ENCODE data around the gene CTNNBIP1. TPM values are rescaled to one million over a fixed set of nuclear protein-coding genes. Genes with fewer than 3 reads are reported as not detected.

The CTNNBIP1 gene, protein sequence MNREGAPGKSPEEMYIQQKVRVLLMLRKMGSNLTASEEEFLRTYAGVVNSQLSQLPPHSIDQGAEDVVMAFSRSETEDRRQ
- polyA plus RNA-seq (2013) = 25.8 and 28.5 TPM in 2 replicates

DNA sequence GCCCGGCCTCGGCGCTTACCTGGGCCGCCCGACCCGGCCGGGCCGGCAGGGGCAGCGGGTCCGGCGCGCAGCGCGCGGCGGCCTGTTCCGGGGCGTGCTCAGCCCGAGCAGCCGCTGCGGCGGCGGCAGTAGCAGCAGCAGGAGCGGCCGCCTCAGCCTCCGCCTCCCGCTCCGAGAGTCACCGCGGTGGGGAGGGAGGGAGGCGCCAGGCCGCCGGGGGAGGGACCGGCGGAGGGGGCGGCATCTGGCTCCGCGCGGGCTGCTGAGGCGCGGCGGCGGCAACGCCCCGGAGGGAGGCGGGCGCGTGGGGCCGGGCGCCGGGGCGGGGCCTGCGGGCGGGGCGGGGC lies at the start of gene CTNNBIP1:
Gene CTNNBIP1, minus strand, starts transcription at position 194 of the 347 bp plus-strand sequence. CDS start 38,205 bp downstream, outside the sequence.
- peak within 1 kb of the TSS; percentile 84 for H3K4me3 ChIP-seq (ENCODE audit: low read depth, low read length)
- peak within 1 kb of the TSS; percentile 67 for H2BK120ac ChIP-seq (ENCODE audit: insufficient read depth, low read length, poor library complexity)
- no CpG with 5 or more reads among the region's 55 CpGs for WGBS (ENCODE audit: extremely low coverage, insufficient coverage, insufficient read length)
- H3K14ac ChIP-seq (ENCODE audit: low read length) = peak within 1 kb of the TSS; percentile 82
- H2BK5ac ChIP-seq (ENCODE audit: low read depth, low read length, poor library complexity) = peak within 1 kb of the TSS; percentile 89
- peak within 1 kb of the TSS; percentile 100 for H3K4me2 ChIP-seq (ENCODE audit: low read length)
- peak within 1 kb of the TSS; percentile 75 for H3K4ac ChIP-seq (ENCODE audit: low read depth, low read length)
- H3K27ac ChIP-seq (ENCODE audit: low read depth, low read length) = peak within 1 kb of the TSS; percentile 85
- H3K27me3 ChIP-seq (ENCODE audit: insufficient read depth, low read length) = no peaks in the 10 kb centered on the region
- peak within 1 kb of the TSS; percentile 81 for H4K91ac ChIP-seq (ENCODE audit: low read depth, low read length)
- DNase-seq = no peak
- H3K36me3 ChIP-seq (ENCODE audit: control insufficient read depth in 1 of 2, insufficient read depth in 2 of 2, low read length in 2 of 2) = no peaks in the 10 kb centered on the region
- no peak within 1 kb of the TSS for H2BK12ac ChIP-seq (ENCODE audit: low read length)
- peak within 1 kb of the TSS; percentile 92 for H3K9ac ChIP-seq (ENCODE audit: low read length)
- no peaks in the 10 kb centered on the region for H3K9me3 ChIP-seq (ENCODE audit: insufficient read depth, low read depth, low read length)
- peak within 1 kb of the TSS; percentile 70 for H3K18ac ChIP-seq (ENCODE audit: low read length)
- H2AFZ ChIP-seq (ENCODE audit: insufficient read depth, low read length, poor library complexity) = peak within 1 kb of the TSS; percentile 98
- H3K23ac ChIP-seq (ENCODE audit: low read length) = no peak within 1 kb of the TSS
- peaks cover 3% of the 10 kb centered on the region for H3K79me2 ChIP-seq (ENCODE audit: control insufficient read depth, insufficient read depth, low read length, poor library complexity)
- H3K79me1 ChIP-seq (ENCODE audit: low read length) = peaks cover 7% of the 10 kb centered on the region
- peak within 1 kb of the TSS; percentile 82 for H4K8ac ChIP-seq (ENCODE audit: low read depth, low read length)
- H4K12ac ChIP-seq (ENCODE audit: low read depth, low read length) = peak within 1 kb of the TSS; percentile 80
- H3K4me1 ChIP-seq (ENCODE audit: control insufficient read depth in 1 of 2, insufficient read depth in 2 of 2, low read length in 2 of 2) = peaks cover 4 to 5% of the 10 kb centered on the region in 2 experiments
- H2AK5ac ChIP-seq (ENCODE audit: low read length) = no peak within 1 kb of the TSS

DNA sequence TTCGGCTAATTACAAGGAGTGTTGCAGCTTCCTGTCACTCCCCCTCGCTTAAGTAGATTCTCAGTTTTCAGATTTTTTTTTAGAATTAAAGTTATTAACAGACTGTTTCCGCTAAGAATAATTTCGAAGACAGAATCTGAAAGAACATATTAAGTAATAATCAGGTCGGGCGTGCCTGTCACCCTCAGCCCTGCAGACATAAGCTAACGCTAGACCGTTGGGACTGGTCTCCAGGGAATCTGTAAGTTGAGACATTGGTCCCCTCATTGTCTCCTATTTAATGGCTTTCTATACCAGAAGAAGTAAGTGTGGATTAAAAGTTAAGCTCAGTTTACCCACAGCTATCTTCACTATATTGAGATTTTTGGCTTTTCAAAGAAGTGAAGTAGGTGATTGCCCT lies 47.7 kb upstream of the CTNNBIP1 start:
- Histone ChIP-seq H3K4me2 (ENCODE audit: low read length) (no peak overlapping the region), H4K91ac (ENCODE audit: low read depth, low read length) (no peak overlapping the region), H2BK120ac (ENCODE audit: insufficient read depth, low read length, poor library complexity) (no peak overlapping the region), H3K79me1 (ENCODE audit: low read length) (no peaks in the 10 kb centered on the region), H3K9ac (ENCODE audit: low read length) (no peak overlapping the region), H2AK5ac (ENCODE audit: low read length) (no peak overlapping the region), H3K36me3 (ENCODE audit: control insufficient read depth in 1 of 2, insufficient read depth in 2 of 2, low read length in 2 of 2) (no peaks in the 10 kb centered on the region), H3K9me3 (ENCODE audit: insufficient read depth, low read depth, low read length) (no peaks in the 10 kb centered on the region), H3K4me1 (ENCODE audit: control insufficient read depth in 1 of 2, insufficient read depth in 2 of 2, low read length in 2 of 2) (no peaks in the 10 kb centered on the region), H3K14ac (ENCODE audit: low read length) (no peak overlapping the region), H3K27ac (ENCODE audit: low read depth, low read length) (no peak overlapping the region), H2AFZ (ENCODE audit: insufficient read depth, low read length, poor library complexity) (no peak overlapping the region), H3K18ac (ENCODE audit: low read length) (no peak overlapping the region), H3K79me2 (ENCODE audit: control insufficient read depth, insufficient read depth, low read length, poor library complexity) (no peaks in the 10 kb centered on the region), H2BK5ac (ENCODE audit: low read depth, low read length, poor library complexity) (no peak overlapping the region), H3K23ac (ENCODE audit: low read length) (no peak overlapping the region), H4K8ac (ENCODE audit: low read depth, low read length) (no peak overlapping the region), H3K4ac (ENCODE audit: low read depth, low read length) (no peak overlapping the region), H3K27me3 (ENCODE audit: insufficient read depth, low read length) (no peaks in the 10 kb centered on the region), H3K4me3 (ENCODE audit: low read depth, low read length) (no peak overlapping the region), H2BK12ac (ENCODE audit: low read length) (no peak overlapping the region), H4K12ac (ENCODE audit: low read depth, low read length) (no peak overlapping the region)
- no CpG with 5 or more reads among the region's 8 CpGs for WGBS (ENCODE audit: extremely low coverage, insufficient coverage, insufficient read length)
- DNase-seq = no peak

DNA sequence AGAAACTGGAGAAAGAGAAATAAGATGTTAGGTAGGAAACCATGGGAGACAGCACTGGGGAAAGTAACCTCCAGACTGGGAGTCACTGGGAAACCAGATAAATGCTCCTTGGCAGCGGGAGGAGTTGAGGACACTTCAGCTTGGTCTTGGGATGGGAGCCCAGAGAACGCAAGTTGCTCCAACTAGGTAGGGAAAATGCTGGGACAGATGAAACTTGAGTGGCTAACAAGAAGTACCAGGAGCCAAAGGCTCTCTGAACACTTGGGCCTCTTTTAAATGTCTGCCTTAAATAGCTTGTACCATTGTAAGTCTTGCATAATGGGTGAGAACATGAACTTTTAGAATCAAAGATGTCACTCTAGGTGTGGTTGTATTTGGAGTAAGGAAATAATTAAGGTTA lies 36.2 kb upstream of the CTNNBIP1 start:
- no peak overlapping the region for H2BK120ac ChIP-seq (ENCODE audit: insufficient read depth, low read length, poor library complexity)
- no peak overlapping the region for H3K23ac ChIP-seq (ENCODE audit: low read length)
- H3K9me3 ChIP-seq (ENCODE audit: insufficient read depth, low read depth, low read length) = no peaks in the 10 kb centered on the region
- no peak overlapping the region for H2AFZ ChIP-seq (ENCODE audit: insufficient read depth, low read length, poor library complexity)
- no peak overlapping the region for H3K9ac ChIP-seq (ENCODE audit: low read length)
- H3K27me3 ChIP-seq (ENCODE audit: insufficient read depth, low read length) = no peaks in the 10 kb centered on the region
- no peak overlapping the region for H4K8ac ChIP-seq (ENCODE audit: low read depth, low read length)
- no peak overlapping the region for H3K14ac ChIP-seq (ENCODE audit: low read length)
- H2BK12ac ChIP-seq (ENCODE audit: low read length) = no peak overlapping the region
- no peak for DNase-seq
- peaks cover 2% of the 10 kb centered on the region for H3K79me2 ChIP-seq (ENCODE audit: control insufficient read depth, insufficient read depth, low read length, poor library complexity)
- H3K4me1 ChIP-seq (ENCODE audit: control insufficient read depth in 1 of 2, insufficient read depth in 2 of 2, low read length in 2 of 2) = peaks cover 0 to 3% of the 10 kb centered on the region in 2 experiments
- peaks cover 0 to 6% of the 10 kb centered on the region in 2 experiments for H3K36me3 ChIP-seq (ENCODE audit: control insufficient read depth in 1 of 2, insufficient read depth in 2 of 2, low read length in 2 of 2)
- H3K79me1 ChIP-seq (ENCODE audit: low read length) = peaks cover 3% of the 10 kb centered on the region
- no peak overlapping the region for H2BK5ac ChIP-seq (ENCODE audit: low read depth, low read length, poor library complexity)
- H4K12ac ChIP-seq (ENCODE audit: low read depth, low read length) = no peak overlapping the region
- H2AK5ac ChIP-seq (ENCODE audit: low read length) = no peak overlapping the region
- no peak overlapping the region for H4K91ac ChIP-seq (ENCODE audit: low read depth, low read length)
- H3K4ac ChIP-seq (ENCODE audit: low read depth, low read length) = no peak overlapping the region
- H3K18ac ChIP-seq (ENCODE audit: low read length) = no peak overlapping the region
- H3K4me3 ChIP-seq (ENCODE audit: low read depth, low read length) = no peak overlapping the region
- H3K27ac ChIP-seq (ENCODE audit: low read depth, low read length) = no peak overlapping the region
- no peak overlapping the region for H3K4me2 ChIP-seq (ENCODE audit: low read length)
- no CpG with 5 or more reads among the region's 2 CpGs for WGBS (ENCODE audit: extremely low coverage, insufficient coverage, insufficient read length)

DNA sequence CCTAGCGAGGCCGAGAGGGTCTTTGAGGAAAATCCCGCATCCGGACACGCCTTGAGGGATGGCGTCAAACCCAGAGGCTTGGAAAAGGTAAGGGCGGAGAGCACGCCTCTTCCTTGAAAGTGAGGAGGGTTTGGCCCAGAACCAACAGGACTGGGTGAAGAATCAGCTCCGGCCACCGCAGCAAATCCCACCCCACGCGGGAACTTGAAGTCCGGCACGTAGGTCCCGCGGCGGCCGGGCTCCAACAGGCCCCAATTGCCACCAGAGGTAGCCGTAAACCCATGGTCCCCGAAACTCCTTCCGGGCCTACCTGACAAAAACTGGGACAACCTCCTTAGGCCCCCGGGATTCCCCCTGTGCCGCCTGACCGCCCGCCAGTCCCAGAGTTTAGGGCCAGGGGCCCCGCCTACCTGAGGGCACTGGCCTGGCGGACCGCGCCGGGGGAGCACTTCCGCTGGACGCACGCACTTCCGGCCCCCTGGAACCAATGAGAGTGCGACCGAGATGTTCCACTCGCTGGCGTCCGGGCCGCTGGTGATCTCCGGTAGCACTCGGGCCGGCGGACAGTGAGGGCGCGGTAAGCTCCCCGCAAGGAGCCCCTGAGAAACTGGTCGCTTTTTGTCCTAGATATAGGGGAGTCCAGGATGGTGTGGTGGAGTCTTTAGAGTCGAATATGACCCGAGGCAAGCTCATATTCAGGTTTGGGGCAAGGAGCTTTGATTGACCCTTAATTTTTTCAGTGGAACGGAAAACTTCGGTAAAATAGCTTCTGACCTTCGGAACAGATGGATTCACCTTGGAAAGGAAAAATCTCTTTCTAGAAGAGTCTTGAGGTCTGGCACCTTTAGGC lies 33.1 kb upstream of the CTNNBIP1 start, which contains the start of the genes LZIC and NMNAT1:
Gene LZIC, minus strand, starts transcription at position 453 of the 850 bp plus-strand sequence. CDS start 6,772 bp downstream, outside the sequence.
Gene NMNAT1, plus strand, starts transcription at position 537 of the 850 bp plus-strand sequence. CDS start 28,599 bp downstream, outside the sequence.
- peak within 1 kb of the TSS; percentile 52 for H3K18ac ChIP-seq (ENCODE audit: low read length)
- H2BK12ac ChIP-seq (ENCODE audit: low read length) = no peak within 1 kb of the TSS
- H4K91ac ChIP-seq (ENCODE audit: low read depth, low read length) = peak within 1 kb of the TSS; percentile 59
- peak within 1 kb of the TSS; percentile 69 for H3K27ac ChIP-seq (ENCODE audit: low read depth, low read length)
- no peaks in the 10 kb centered on the region for H3K27me3 ChIP-seq (ENCODE audit: insufficient read depth, low read length)
- H3K14ac ChIP-seq (ENCODE audit: low read length) = peak within 1 kb of the TSS; percentile 69
- peak within 1 kb of the TSS; percentile 60 for H3K4ac ChIP-seq (ENCODE audit: low read depth, low read length)
- peak; percentile 92 to 96 for DNase-seq
- peak within 1 kb of the TSS; percentile 80 for H3K4me3 ChIP-seq (ENCODE audit: low read depth, low read length)
- peak within 1 kb of the TSS; percentile 88 for H3K9ac ChIP-seq (ENCODE audit: low read length)
- H2AK5ac ChIP-seq (ENCODE audit: low read length) = no peak within 1 kb of the TSS
- peaks cover 3% of the 10 kb centered on the region for H3K79me1 ChIP-seq (ENCODE audit: low read length)
- peak within 1 kb of the TSS; percentile 88 for H4K8ac ChIP-seq (ENCODE audit: low read depth, low read length)
- no peaks in the 10 kb centered on the region for H3K4me1 ChIP-seq (ENCODE audit: control insufficient read depth in 1 of 2, insufficient read depth in 2 of 2, low read length in 2 of 2)
- H3K23ac ChIP-seq (ENCODE audit: low read length) = no peak within 1 kb of the TSS
- H3K36me3 ChIP-seq (ENCODE audit: control insufficient read depth in 1 of 2, insufficient read depth in 2 of 2, low read length in 2 of 2) = peaks cover 2 to 6% of the 10 kb centered on the region in 2 experiments
- no CpG with 5 or more reads among the region's 53 CpGs for WGBS (ENCODE audit: extremely low coverage, insufficient coverage, insufficient read length)
- peaks cover 2% of the 10 kb centered on the region for H3K79me2 ChIP-seq (ENCODE audit: control insufficient read depth, insufficient read depth, low read length, poor library complexity)
- peak within 1 kb of the TSS; percentile 11 for H2BK120ac ChIP-seq (ENCODE audit: insufficient read depth, low read length, poor library complexity)
- H4K12ac ChIP-seq (ENCODE audit: low read depth, low read length) = peak within 1 kb of the TSS; percentile 76
- peak within 1 kb of the TSS; percentile 76 for H3K4me2 ChIP-seq (ENCODE audit: low read length)
- no peaks in the 10 kb centered on the region for H3K9me3 ChIP-seq (ENCODE audit: insufficient read depth, low read depth, low read length)
- H2BK5ac ChIP-seq (ENCODE audit: low read depth, low read length, poor library complexity) = peak within 1 kb of the TSS; percentile 65
- H2AFZ ChIP-seq (ENCODE audit: insufficient read depth, low read length, poor library complexity) = peak within 1 kb of the TSS; percentile 87
